ENCODE measurements around the gene CD79A.

- TF ChIP-seq TAF1 (IDR thresholded peaks at IDR 0.05; ENCODE audit: low read depth, low read length): no peak
- no peak for TF ChIP-seq POLR2AphosphoS5 (IDR thresholded peaks at IDR 0.05; ENCODE audit: low read depth, low read length)
- no peak for TF ChIP-seq POLR2A (IDR thresholded peaks at IDR 0.05; ENCODE audit: low read depth, low read length)
- TF ChIP-seq SPI1 (IDR thresholded peaks at IDR 0.05; ENCODE audit: low read depth, low read length): no peak
These were observed 44.0 kb downstream of the CD79A start for GRCh38 chr19:41920882-41921576.

Measured in GM12891 (cell line).